ENCODE data around the gene STARD8.

The STARD8 gene

DNA sequence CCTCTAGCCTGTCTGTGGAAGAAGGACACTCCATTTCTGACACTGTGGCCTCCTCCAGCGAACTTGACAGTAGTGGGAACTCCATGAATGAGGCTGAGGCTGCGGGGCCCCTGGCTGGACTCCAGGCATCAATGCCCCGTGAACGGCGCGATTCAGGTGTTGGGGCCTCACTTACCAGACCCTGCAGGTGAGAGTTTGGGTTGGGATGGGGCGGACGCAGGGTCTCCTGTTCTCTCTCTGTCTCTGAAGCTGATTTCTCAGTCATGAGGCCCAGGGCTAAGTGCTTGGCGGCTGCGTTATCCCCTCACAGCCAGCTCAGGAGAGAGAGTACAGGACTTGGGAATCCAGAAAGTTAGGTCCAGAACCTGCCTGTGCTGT, 71.0 kb downstream of the STARD8 start:
- DNase-seq (ENCODE audit: insufficient read length, low spot score) (no peak), FAIRE-seq (no peak)
- TF ChIP-seq, protein P1, sequence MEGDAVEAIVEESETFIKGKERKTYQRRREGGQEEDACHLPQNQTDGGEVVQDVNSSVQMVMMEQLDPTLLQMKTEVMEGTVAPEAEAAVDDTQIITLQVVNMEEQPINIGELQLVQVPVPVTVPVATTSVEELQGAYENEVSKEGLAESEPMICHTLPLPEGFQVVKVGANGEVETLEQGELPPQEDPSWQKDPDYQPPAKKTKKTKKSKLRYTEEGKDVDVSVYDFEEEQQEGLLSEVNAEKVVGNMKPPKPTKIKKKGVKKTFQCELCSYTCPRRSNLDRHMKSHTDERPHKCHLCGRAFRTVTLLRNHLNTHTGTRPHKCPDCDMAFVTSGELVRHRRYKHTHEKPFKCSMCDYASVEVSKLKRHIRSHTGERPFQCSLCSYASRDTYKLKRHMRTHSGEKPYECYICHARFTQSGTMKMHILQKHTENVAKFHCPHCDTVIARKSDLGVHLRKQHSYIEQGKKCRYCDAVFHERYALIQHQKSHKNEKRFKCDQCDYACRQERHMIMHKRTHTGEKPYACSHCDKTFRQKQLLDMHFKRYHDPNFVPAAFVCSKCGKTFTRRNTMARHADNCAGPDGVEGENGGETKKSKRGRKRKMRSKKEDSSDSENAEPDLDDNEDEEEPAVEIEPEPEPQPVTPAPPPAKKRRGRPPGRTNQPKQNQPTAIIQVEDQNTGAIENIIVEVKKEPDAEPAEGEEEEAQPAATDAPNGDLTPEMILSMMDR (IDR thresholded peaks at IDR 0.05; ENCODE audit: insufficient read depth, missing control alignments), result no peak

DNA sequence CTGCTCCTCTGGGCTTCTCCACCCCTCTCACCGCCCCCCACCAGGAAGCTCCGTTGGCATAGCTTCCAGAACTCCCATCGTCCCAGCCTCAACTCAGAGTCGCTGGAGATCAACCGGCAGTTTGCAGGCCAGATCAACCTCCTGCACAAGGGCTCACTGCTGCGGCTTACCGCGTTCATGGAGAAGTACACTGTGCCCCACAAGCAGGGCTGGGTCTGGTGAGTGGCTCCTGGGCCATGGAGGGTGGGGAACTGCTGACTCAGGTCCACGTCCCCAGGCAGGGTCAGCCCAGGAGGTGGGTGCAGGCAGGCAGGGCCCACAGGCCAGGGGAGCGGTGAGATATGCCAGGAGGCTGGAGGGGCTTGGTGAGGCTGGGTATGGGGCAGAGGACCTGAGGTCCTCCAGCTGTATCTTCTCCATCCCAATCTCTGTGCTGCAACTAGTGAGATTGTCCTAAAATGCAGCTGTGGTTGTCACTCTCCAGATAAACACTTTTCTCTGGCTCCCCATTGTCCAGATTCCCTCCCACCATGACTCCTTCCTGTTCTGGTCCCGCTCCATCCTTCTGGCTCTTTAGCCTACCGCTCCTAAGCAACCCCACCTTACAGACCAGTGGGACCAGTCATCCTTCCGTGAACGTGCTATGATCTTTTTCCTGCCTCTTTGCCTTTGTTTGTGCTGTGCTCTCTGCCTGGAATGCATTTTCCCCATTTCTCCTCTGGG, 71.9 kb downstream of the STARD8 start:
- FAIRE-seq (no peak), DNase-seq (ENCODE audit: insufficient read length, low spot score) (no peak)

DNA sequence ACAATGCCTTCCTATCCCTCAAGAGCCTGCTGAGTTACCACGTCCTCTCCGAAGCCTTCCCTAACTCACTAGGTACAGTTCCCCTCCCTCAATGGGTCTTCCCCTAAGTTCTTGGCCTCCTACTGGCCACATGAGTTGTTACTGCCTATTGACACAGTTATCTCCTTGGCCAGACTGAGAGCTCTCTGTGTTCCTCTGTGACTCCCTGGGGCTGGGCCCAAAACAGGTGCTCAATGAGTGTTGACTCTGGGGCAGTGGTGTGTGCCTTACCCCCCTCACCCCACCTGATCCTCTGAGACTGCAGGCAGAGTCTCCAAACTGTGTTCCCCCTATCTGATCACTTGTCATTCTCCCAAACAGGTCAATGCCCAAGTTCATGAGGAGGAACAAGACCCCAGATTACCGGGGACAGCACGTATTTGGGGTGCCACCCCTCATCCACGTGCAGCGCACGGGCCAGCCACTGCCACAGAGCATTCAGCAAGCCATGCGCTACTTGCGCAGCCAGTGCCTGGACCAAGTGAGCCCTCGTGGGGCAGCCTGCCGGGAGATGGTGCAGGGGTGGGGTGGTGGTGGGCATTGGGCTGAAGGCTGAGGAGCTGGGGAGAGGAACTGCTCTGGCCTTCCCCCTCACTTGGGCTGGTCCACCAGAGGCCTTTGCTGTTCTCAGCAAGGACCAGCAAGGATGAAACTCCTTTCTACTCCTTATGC, 72.6 kb downstream of the STARD8 start:
- TF ChIP-seq, protein P1 (IDR thresholded peaks at IDR 0.05; ENCODE audit: insufficient read depth, missing control alignments), result no peak
- FAIRE-seq, result no peak
- DNase-seq (ENCODE audit: insufficient read length, low spot score), result no peak

More for the DNA sequence above, 71.9 kb downstream of the STARD8 start:
- TF ChIP-seq, protein P1 (IDR thresholded peaks at IDR 0.05; ENCODE audit: insufficient read depth, missing control alignments), result no peak

DNA sequence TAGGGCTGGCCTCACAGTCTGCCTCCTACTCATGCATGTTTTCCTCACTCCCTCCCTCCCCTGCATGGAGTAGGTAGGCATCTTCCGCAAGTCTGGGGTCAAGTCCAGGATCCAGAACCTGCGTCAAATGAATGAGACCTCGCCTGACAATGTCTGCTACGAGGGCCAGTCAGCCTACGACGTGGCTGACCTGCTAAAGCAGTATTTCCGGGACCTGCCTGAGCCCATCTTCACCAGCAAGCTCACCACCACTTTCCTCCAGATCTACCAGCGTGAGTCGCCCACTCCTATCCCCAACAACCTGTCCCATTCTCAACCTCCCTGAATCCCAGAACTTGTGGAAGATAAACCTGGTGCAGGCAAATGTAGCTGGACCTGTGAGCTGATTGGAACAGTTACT, 73.4 kb downstream of the STARD8 start:
- DNase-seq (ENCODE audit: insufficient read length, low spot score) (no peak), FAIRE-seq (no peak)
- TF ChIP-seq, protein P1 (IDR thresholded peaks at IDR 0.05; ENCODE audit: insufficient read depth, missing control alignments), result no peak

DNA sequence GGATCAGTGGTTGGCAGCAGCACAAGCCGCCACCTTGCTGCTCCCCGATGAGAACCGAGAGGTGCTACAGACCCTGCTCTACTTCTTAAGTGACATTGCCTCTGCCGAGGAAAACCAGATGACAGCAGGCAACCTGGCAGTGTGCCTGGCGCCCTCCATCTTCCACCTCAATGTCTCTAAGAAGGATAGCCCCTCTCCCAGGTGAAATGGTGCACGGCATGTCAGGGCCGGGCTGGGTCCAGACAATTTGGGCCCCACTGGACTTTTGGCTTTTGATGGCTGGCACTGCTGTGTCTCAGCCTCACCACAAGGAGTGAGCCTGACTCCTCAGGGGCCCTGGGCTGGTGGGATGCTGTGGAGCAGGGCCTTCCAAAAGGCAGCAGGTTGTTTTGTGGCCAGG, 74.1 kb downstream of the STARD8 start:
- TF ChIP-seq, protein P1 (IDR thresholded peaks at IDR 0.05; ENCODE audit: insufficient read depth, missing control alignments), result no peak
- DNase-seq (ENCODE audit: insufficient read length, low spot score) (no peak), FAIRE-seq (no peak)

DNA sequence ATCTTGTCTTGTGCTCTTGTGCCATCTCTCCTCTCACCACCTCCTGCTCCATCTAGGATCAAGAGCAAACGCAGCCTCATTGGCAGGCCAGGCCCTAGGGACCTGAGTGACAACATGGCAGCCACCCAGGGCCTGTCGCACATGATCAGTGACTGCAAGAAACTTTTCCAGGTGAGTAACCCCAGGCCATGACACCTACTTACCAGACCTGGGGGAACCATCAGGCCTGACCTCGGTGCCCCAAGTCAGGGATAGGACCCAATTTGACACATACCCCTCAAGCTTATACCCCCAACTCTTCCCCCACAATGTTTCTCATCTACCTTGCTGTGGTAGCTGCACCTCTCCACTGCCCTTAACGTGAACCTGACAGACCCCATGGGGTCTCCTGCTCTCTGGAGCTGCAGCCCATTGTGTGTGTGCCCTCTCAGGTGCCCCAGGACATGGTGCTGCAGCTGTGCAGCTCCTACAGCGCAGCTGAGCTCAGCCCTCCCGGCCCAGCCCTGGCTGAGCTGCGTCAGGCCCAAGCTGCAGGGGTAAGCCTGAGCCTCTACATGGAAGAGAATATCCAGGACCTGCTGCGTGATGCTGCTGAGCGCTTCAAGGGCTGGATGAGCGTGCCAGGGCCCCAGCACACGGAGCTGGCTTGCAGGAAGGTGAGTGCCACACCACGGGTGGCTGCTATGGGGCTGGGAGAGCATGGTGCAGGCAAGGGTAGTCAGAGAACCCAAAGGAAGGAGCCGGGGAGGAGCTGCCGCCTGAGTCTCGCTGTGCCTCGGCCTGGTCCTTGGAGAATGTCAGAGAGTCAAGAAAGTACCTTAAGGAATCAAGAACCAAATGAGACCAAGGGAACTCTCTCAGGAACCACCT, 74.8 kb downstream of the STARD8 start:
- no peak for DNase-seq (ENCODE audit: insufficient read length, low spot score)
- TF ChIP-seq, protein P1 (IDR thresholded peaks at IDR 0.05; ENCODE audit: insufficient read depth, missing control alignments), result no peak
- FAIRE-seq, result no peak
